Nephron (organoid): Measurements from ENCODE around the gene MUC12.
"Not testable (repeated sequence)": the region's sequence is repeated elsewhere in the genome, so short reads cannot be mapped to it uniquely, and the experiment has no call there.

Experiments used
- H3K27ac Mint-ChIP-seq, 3 experiments: 2 replicates each; pipeline ENCODE4 v1.8.0; 2020; ENCODE audit warnings: mixed read lengths in 3 of 3, mild to moderate bottlenecking in 2 of 3, moderate library complexity in 1 of 3
- H3K27me3 Mint-ChIP-seq: 2 replicates; pipeline ENCODE4 v1.8.0; 2021; ENCODE audit warnings: low read depth, mild to moderate bottlenecking, moderate library complexity, mixed read lengths
- H3K36me3 Mint-ChIP-seq: 2 replicates; pipeline ENCODE4 v1.8.0; 2020; ENCODE audit warnings: low read depth, mixed read lengths
- H3K4me1 Mint-ChIP-seq: 2 replicates; pipeline ENCODE4 v1.8.0; 2020; ENCODE audit warnings: mixed read lengths
- H3K4me3 Mint-ChIP-seq, 3 experiments: 2 replicates each; pipeline ENCODE4 v1.8.0; 2020; ENCODE audit warnings: mild to moderate bottlenecking in 3 of 3, mixed read lengths in 3 of 3, moderate library complexity in 2 of 3
- H3K9me3 Mint-ChIP-seq: 2 replicates; pipeline ENCODE4 v1.8.0; 2020; ENCODE audit warnings: mixed read lengths
- TF ChIP-seq, protein P1 (sequence below), 3 experiments: fragments of 200-600 bp; sonication (generic); IDR thresholded peaks; one replicate each; pipeline ENCODE4 v1.5.0; 2021; ENCODE audit warnings: antibody characterized with exemption in 3 of 3; ENCODE audit not compliant: unreplicated experiment in 3 of 3

MUC12 gene

DNA sequence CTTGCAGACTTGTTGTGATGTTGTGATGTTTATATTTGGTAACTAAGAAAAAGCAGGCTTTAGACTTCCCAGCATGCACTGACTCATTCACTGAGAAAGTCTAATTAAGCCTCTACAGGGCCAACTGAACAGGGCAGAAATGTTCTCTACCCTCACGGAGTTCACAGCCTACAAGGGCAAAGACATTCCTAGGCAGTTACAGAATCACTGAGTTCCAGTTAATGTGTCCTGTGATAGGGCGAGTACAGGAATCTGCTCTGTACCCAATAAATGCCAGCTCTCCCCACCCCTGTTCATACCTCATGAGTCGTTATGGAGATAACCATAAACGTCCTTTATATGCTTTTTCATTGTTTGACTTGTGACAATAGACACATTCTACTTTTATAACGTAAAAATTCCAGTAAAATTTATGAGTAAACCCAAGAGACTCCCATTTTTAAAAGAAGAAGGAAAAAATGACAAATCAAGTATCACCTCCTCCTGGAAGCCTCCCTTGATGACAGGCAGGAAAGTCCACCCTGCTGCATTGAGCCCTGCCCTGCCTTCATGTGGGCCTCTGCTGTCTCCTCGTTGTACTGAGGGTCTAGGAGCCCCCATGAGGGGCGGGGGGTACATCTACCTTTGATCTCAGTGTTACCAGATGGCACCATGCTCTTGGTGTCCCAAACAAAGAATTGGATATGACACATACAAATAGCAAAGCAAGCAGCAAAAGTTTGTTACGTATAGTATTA lies 14.3 kb downstream of the MUC12 start:
- TF ChIP-seq, protein P1, sequence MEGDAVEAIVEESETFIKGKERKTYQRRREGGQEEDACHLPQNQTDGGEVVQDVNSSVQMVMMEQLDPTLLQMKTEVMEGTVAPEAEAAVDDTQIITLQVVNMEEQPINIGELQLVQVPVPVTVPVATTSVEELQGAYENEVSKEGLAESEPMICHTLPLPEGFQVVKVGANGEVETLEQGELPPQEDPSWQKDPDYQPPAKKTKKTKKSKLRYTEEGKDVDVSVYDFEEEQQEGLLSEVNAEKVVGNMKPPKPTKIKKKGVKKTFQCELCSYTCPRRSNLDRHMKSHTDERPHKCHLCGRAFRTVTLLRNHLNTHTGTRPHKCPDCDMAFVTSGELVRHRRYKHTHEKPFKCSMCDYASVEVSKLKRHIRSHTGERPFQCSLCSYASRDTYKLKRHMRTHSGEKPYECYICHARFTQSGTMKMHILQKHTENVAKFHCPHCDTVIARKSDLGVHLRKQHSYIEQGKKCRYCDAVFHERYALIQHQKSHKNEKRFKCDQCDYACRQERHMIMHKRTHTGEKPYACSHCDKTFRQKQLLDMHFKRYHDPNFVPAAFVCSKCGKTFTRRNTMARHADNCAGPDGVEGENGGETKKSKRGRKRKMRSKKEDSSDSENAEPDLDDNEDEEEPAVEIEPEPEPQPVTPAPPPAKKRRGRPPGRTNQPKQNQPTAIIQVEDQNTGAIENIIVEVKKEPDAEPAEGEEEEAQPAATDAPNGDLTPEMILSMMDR (IDR thresholded peaks at IDR 0.05; ENCODE audit: unreplicated experiment in 3 of 3) = no peak
- Mint-ChIP-seq H3K4me1 (no peaks in the 10 kb centered on the region), H3K27ac (no peak overlapping the region), H3K36me3 (no peaks in the 10 kb centered on the region), H3K27me3 (peaks cover 11% of the 10 kb centered on the region), H3K9me3 (no peaks in the 10 kb centered on the region), H3K4me3 (no peak overlapping the region)

DNA sequence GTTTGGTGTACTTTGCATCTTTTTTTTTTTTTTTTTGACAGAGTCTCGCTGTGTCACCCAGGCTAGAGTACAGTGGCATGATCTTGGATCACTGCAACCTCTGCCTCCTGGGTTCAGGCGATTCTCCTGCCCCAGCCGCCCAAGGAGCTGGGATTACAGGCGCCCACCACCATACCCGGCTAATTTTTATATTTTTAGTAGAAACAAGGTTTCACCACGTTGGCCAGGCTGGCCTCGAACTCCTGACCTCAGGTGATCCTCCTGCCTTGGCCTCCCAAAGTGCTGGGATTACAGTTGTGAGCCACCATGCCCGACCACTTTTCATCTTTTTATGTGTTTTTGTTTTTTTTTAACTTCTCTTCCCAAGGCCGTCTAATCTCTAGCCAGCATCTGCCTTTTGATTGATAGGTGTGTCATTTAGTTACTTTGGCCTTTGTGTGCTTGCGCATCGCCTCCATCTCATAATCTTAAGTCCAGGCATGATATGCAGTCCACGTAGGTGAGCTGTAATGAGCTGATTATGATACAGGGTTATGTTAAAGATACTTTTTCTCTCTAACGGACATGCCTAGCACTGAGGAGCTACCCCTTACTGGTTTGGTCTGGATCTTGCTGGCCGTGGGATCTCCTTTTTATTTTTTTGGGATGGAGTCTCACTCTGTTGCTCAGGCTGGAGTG lies 15.0 kb downstream of the MUC12 start:
- H3K27me3 Mint-ChIP-seq = peaks cover 11% of the 10 kb centered on the region
- not testable (repeated sequence) for H3K4me1 Mint-ChIP-seq, H3K36me3 Mint-ChIP-seq, H3K4me3 Mint-ChIP-seq, H3K27ac Mint-ChIP-seq, H3K9me3 Mint-ChIP-seq

DNA sequence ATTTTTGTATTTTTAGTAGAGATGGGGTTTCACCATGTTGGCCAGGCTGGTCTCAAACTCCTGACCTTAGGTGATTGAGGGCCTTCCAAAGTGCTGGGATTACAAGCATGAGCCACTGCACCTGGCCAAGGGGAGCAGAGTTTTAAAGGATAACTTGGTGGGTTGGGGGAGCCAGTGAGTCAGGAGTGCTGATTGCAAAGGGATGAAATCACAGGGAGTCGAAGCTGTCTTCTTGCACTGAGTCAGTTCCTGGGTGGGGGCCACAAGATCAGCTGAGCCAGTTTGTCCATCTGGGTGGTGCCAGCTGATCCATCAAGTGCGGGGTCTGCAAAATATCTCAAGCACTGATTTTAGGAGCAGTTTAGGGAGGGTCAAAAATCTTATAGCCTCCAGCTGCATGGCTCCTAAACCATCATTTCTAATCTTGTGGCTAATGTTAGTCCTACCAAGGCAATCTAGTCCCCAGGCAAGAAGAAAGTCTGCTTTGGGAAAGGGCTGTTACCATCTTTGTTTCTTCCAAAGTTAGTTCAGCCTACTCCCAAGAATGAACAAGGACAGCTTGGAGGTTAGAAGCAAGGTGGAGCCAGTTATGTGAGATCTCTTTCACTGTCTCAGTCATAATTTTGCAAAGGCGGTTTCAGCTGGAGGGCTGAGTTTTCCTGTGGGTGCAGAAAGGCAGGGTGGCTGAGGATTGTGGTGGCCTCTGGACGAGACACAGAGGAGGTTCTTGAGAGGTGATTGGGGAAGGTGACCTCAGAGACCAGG lies 15.8 kb downstream of the MUC12 start:
- H3K9me3 Mint-ChIP-seq, H3K4me3 Mint-ChIP-seq, H3K36me3 Mint-ChIP-seq, H3K27ac Mint-ChIP-seq, H3K4me1 Mint-ChIP-seq: not testable (repeated sequence)
- H3K27me3 Mint-ChIP-seq = peaks cover 11% of the 10 kb centered on the region

DNA sequence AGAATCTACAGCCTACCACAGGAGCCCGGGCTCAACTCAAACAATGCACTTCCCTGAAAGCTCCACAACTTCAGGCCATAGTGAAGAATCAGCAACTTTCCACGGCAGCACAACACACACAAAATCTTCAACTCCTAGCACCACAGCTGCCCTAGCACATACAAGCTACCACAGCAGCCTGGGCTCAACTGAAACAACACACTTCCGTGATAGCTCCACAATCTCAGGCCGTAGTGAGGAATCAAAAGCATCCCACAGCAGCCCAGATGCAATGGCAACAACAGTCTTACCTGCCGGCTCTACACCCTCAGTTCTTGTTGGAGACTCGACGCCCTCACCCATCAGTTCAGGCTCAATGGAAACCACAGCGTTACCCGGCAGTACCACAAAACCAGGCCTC lies 22.3 kb downstream of the MUC12 start:
- Mint-ChIP-seq H3K9me3 (peaks cover 3% of the 10 kb centered on the region), H3K36me3 (no peaks in the 10 kb centered on the region), H3K27ac (no peak overlapping the region), H3K4me1 (no peaks in the 10 kb centered on the region), H3K27me3 (peaks cover under 1% of the 10 kb centered on the region), H3K4me3 (no peak overlapping the region)
- TF ChIP-seq, protein P1 (IDR thresholded peaks at IDR 0.05; ENCODE audit: unreplicated experiment in 3 of 3) = no peak

DNA sequence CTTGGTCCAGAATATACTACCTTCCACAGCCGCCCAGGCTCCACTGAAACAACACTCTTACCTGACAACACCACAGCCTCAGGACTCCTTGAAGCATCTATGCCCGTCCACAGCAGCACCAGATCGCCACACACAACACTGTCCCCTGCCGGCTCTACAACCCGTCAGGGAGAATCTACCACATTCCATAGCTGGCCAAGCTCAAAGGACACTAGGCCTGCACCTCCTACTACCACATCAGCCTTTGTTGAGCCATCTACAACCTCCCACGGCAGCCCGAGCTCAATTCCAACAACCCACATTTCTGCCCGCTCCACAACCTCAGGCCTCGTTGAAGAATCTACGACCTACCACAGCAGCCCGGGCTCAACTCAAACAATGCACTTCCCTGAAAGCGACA lies 22.9 kb downstream of the MUC12 start:
- H3K4me3 Mint-ChIP-seq, H3K27ac Mint-ChIP-seq, H3K9me3 Mint-ChIP-seq, H3K4me1 Mint-ChIP-seq, H3K27me3 Mint-ChIP-seq, H3K36me3 Mint-ChIP-seq: not testable (repeated sequence)

DNA sequence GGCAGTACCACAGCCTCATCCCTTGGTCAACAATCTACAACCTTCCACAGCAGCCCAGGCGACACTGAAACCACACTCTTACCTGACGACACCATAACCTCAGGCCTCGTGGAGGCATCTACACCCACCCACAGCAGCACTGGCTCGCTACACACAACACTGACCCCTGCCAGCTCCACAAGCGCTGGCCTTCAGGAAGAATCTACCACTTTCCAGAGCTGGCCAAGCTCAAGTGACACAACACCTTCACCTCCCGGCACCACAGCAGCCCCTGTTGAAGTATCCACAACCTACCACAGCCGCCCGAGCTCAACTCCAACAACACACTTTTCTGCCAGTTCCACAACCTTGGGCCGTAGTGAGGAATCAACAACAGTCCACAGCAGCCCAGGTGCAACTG lies 25.3 kb downstream of the MUC12 start:
- H3K9me3 Mint-ChIP-seq, H3K4me1 Mint-ChIP-seq, H3K4me3 Mint-ChIP-seq, H3K36me3 Mint-ChIP-seq, H3K27me3 Mint-ChIP-seq, H3K27ac Mint-ChIP-seq: not testable (repeated sequence)

DNA sequence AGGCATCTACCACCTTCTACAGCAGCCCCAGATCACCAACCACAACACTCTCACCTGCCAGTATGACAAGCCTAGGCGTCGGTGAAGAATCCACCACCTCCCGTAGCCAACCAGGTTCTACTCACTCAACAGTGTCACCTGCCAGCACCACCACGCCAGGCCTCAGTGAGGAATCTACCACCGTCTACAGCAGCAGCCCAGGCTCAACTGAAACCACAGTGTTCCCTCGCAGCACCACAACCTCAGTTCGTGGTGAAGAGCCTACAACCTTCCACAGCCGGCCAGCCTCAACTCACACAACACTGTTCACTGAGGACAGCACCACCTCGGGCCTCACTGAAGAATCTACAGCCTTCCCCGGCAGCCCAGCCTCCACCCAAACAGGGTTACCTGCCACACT lies 29.2 kb downstream of the MUC12 start:
- H3K27me3 Mint-ChIP-seq = not testable (repeated sequence)

DNA sequence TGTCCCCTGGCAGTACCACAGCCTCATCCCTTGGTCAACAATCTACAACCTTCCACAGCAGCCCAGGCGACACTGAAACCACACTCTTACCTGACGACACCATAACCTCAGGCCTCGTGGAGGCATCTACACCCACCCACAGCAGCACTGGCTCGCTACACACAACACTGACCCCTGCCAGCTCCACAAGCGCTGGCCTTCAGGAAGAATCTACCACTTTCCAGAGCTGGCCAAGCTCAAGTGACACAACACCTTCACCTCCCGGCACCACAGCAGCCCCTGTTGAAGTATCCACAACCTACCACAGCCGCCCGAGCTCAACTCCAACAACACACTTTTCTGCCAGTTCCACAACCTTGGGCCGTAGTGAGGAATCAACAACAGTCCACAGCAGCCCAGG lies 30.0 kb downstream of the MUC12 start:
- H3K9me3 Mint-ChIP-seq, H3K27me3 Mint-ChIP-seq, H3K4me3 Mint-ChIP-seq, H3K4me1 Mint-ChIP-seq, H3K27ac Mint-ChIP-seq, H3K36me3 Mint-ChIP-seq: not testable (repeated sequence)

More for the DNA sequence above, 29.2 kb downstream of the MUC12 start:
- not testable (repeated sequence) for H3K4me1 Mint-ChIP-seq, H3K9me3 Mint-ChIP-seq, H3K27ac Mint-ChIP-seq, H3K4me3 Mint-ChIP-seq, H3K36me3 Mint-ChIP-seq

DNA sequence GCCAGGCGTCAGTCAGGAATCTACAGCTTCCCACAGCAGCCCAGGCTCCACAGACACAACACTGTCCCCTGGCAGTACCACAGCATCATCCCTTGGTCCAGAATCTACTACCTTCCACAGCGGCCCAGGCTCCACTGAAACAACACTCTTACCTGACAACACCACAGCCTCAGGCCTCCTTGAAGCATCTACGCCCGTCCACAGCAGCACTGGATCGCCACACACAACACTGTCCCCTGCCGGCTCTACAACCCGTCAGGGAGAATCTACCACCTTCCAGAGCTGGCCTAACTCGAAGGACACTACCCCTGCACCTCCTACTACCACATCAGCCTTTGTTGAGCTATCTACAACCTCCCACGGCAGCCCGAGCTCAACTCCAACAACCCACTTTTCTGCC lies 30.7 kb downstream of the MUC12 start:
- H3K4me1 Mint-ChIP-seq, H3K4me3 Mint-ChIP-seq, H3K27ac Mint-ChIP-seq: not testable (repeated sequence)

DNA sequence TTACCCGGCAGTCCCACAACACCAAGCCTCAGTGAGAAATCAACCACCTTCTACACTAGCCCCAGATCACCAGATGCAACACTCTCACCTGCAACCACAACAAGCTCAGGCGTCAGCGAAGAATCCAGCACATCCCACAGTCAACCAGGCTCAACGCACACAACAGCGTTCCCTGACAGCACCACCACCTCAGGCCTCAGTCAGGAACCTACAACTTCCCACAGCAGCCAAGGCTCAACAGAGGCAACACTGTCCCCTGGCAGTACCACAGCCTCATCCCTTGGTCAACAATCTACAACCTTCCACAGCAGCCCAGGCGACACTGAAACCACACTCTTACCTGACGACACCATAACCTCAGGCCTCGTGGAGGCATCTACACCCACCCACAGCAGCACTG lies 33.0 kb downstream of the MUC12 start:
- H3K4me1 Mint-ChIP-seq, H3K27ac Mint-ChIP-seq, H3K4me3 Mint-ChIP-seq, H3K27me3 Mint-ChIP-seq, H3K9me3 Mint-ChIP-seq, H3K36me3 Mint-ChIP-seq: not testable (repeated sequence)

More for the DNA sequence above, 30.7 kb downstream of the MUC12 start:
- not testable (repeated sequence) for H3K27me3 Mint-ChIP-seq, H3K9me3 Mint-ChIP-seq, H3K36me3 Mint-ChIP-seq

DNA sequence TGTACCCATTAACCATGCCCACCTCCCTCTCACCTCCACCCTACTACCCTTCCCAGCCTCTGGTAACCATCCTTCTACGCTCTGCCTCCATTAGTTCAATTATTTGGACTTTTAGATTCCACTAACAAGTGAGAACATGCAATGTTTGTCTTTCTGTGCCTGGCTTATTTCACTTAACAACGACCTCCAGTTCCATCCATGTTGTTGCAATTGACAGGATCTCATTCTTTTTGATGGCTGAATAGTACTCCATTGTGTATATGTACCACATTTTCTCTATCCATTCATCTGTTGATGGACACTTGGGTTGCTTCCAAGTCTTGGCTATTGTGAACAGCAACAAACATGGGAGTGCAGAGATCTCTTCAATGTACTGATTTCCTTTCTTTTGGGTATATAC lies 38.0 kb downstream of the MUC12 start:
- not testable (repeated sequence) for H3K27ac Mint-ChIP-seq, H3K4me3 Mint-ChIP-seq, H3K9me3 Mint-ChIP-seq, H3K4me1 Mint-ChIP-seq, H3K36me3 Mint-ChIP-seq
- peaks cover 19% of the 10 kb centered on the region for H3K27me3 Mint-ChIP-seq
